ELF-1 (cell line): Measurements from ENCODE around the gene LHX2.

Experiments used
- DNase-seq: peaks from one replicate; pipeline ENCODE4 v3.0.0-alpha.2; 2016; ENCODE audit warnings: low read depth, low spot score

Gene LHX2

DNA sequence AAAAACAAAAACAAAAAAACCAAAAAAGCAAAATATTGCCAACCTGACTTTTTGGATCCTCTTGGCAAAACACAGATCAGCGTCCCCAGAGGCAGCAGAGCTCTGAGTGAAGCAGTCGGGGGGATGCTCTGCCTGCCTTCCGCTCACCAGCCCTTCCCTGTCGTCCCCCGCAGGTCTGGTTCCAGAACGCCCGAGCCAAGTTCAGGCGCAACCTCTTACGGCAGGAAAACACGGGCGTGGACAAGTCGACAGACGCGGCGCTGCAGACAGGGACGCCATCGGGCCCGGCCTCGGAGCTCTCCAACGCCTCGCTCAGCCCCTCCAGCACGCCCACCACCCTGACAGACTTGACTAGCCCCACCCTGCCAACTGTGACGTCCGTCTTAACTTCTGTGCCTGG is 20.7 kb downstream of the LHX2 start:
- peak; percentile 56 for DNase-seq

DNA sequence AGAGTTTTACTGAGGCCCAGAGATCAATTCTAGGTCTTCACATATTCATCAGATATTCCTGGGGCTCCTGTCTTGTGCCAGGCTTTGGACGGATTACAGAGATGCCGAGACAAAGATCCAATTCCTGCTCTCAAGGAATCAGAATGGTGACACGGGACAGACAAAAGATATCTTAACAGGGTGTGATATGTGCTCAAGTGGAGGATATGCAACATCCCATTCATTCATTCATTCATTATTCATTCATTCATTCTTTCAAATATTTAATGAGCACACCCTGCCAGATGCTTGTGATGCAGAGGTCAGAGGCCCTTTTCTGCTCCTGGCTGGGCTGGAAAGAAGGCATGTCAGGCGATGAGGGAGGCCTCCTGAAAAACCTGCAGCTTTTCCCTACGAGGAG is 21.8 kb downstream of the LHX2 start:
- no peak for DNase-seq

GRCh38 chr9:124033967-124034366 is 22.4 kb downstream of the LHX2 start:
- DNase-seq: no peak

DNA sequence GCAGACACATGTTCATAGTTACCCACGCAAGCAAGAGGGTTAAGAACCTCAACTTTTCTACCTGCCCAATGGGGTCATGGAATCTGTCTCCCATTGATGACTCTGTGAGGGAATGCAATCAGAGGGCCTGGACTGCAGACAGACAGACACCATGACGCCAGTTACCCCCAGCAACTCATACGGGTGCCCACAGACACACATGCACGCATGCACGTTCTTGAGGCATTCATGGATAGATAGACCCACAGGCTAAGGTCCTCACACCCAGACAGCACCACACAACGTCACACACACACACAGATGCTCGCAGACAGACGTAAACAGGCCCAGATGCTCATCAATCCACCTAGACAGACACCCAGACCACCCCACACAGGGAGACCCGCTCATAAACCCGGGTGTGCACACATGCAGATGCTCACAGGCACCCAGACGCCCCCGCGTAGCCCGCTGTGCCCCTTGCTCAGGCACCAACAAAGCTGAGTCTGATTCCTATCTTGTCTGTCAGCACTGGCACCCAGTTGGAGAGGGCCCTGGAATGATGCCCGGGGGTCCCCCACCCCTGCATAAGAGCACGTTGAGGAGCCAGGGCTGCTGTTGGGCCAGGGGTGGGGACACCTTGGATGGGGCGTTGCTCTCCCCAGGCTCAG is 23.6 kb downstream of the LHX2 start:
- no peak for DNase-seq

DNA sequence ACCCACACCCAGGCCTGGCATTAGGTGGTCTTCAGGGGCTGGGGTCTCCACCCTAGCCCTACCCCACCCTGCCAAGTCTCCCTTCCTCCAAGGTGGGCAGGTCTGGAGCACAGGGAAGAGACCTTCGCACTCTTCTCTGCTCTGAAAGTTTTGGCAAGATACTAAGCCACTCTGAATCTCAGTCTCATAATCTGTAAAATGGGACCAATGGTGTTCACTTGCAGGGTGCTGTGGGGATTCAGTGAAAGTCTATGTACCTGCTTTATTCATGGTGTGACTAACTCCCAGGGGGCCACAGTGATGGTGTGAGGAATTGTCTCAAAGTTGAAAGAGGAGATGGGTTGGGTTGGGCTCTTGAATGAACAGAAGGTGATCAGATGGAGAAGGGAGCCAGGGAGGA is 25.0 kb downstream of the LHX2 start:
- DNase-seq: no peak

DNA sequence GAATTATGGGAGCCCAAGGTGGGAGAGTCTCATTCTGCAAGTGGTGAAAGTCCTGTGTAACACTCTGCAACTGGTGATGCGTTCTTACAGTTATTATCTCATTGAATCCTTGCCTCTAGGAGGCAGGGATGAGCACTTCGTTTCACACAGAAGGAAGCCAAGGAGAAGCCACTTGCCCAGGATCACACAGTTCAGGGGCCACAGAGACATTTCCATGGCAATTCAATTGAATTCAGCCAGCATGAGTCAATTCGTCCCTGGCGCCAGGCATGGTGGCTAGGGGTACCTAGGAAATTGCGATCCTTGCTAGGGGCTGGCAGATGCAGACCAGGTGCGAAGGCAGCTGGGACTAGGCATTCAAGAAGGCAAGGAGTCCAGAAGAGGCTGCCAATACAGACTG is 26.2 kb downstream of the LHX2 start:
- peak; percentile 20 for DNase-seq

- no peak for DNase-seq
Observed at GRCh38 chr9:124038239-124038638, 26.7 kb downstream of the LHX2 start.

DNA sequence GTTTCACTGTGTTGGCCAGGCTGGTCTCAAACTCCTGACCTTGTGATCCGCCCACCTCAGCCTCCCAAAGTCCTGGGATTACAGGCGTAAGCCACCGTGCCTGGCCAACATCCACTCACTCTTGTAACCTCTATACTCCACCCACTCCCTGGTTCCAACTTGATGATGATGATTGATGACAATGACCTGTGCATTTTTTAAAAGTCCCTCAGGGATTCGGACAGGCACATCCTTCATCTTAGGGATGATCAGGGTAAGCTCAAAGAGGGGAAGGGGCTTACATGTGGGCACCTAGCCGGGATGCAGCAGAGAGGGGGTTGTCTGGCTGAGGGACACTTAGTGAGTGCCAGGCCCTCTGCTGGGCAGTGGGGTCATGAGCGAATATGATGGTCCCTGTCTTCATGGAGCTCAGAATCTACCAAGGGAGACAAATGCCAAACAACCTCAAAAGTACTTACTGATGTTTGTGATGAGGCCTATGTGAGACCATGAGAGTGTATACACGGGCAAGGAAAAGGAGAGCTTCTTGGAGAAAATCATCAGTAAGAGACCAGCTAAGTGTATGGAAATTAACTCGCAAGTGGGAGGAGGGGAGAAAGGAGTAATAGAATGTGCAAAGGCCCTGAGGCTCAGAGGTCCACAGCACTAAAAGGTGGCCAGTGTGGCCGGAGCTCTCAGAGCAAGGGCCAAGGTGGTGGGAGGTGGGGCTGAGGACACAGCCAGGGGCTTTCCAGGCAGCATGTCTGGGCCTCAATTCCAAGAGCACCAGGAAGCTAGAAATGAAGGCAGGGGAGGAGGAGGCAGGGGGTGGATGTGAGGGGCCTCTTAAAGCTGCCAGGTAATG is 27.4 kb downstream of the LHX2 start:
- no peak for DNase-seq

GRCh38 chr9:124040186-124040931 is 28.8 kb downstream of the LHX2 start:
- no peak for DNase-seq

DNA sequence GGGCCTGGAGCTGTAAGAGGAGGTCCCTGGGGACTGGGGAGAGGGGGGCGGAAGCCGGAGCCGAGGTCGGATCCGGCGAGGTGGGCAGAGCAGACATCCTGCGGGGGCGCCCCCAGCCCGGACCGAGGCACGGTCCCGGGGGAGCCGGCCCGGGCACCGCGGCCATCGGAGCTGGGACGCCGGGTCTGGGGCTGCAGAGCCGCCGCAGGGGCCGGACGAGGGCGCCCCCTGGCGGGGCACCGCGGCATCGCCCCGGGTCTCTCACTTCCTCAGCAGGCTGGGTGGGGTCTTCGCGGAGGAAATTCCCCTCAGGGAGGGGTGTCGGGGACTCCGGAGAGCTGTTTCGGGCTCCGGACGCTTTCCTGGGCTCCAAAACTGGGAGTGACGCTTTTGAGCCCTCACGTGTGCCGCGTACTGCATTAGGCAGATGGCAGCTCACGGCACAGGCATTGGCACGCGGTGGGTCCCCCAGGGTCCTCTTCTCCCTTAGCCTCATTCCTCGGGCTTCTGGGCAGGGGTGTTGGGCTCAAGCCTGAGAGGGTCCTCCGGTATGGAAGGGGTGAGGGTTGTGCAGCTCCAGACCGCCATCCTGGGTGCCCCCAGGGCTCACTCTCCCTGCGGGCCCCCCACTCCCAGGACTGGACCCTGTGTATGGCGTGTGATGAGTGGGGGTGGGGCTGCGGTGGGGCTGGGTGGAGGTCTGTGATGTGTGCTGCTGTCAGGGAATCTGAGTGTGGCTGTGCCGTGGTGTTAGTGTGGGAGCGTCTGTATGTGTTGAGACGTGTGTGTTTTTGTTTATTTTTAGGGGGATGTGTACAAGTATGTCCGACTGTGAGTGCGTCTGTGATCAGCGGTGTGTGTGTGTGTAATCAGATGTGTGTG is 29.6 kb downstream of the LHX2 start:
- peak; percentile 79 for DNase-seq

DNA sequence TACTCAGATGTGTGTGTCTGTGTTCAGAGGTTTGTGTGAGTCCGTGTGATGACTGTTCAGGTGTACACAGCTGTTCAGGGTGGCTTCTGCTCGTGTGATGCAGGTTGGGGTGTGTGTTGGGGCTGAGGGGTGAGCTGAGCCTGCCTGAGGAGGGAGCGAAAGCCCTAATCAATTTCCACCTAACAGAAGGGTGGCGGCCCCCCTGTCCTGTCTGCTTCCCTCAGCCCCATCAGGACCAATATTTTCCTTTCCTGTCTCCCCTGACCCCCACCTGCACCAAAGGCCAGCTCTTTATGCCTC is 30.2 kb downstream of the LHX2 start:
- no peak for DNase-seq

DNA sequence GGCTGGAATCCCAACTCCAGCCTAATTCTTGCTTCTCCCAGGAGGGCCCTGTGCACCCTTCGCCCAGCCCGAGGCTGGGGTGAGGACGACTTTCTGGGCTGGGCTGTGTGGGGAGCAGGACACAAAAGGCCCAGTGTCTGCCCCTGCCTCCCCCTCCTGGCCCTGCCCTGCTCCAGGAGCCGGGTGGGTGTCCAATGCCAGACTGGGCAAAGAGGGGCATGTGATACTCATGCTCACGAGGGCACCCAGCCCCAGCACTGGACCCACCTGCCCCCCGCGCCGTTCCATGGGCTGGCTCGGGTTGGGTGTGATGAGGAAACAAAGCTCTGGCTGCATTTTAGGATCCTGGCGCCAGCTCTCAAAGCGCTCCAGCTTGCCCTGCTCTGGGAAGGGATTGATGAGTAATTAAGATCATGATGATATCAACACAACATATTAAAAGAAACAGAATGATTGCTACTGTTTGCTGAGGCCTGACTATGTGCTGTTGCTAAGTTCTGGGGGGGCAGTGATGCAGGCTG is 30.7 kb downstream of the LHX2 start:
- DNase-seq: no peak

DNA sequence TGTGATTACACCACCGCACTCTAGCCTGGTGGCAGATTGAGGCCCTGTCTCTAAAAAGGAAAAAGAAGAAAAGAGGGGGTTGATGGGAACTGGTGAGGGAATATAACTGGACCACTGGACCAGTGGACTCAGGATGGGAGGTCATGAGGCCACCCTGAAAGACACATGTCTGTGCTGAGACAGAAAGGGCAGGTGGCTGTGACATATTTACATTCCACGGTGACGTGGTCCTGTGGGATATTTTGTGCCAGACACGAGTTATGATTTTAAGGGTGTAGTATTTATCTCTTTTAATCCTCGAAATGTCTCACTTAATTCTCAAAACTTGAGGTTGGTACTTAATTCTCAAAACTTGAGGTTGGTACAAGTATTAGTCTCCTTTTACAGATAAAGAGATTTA is 32.9 kb downstream of the LHX2 start:
- no peak for DNase-seq

GRCh38 chr9:124045076-124045829 is 33.7 kb downstream of the LHX2 start:
- peak; percentile 56 for DNase-seq

GRCh38 chr9:124045830-124046177 is 34.2 kb downstream of the LHX2 start:
- DNase-seq: no peak

GRCh38 chr9:124046189-124046588 is 34.6 kb downstream of the LHX2 start:
- no peak for DNase-seq

DNA sequence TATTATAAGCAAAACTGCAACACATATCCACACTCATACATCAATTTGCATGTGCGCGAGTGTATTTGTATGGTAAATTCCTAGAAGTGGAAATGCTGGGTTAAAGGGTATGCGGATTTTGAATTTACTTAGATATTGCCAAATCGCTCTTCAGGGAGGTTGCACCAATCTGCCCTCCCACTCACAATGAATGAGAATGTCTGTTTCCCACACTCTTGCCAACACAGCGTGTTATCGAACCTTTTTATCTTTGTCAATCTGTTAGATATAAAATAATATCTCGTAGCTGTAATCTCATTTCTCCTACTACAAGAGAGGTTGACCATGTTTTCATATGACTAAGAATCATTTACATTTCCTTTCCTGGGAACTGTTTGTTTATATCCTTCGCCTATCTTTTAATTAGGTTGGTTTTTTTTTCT is 35.7 kb downstream of the LHX2 start:
- DNase-seq: no peak

DNA sequence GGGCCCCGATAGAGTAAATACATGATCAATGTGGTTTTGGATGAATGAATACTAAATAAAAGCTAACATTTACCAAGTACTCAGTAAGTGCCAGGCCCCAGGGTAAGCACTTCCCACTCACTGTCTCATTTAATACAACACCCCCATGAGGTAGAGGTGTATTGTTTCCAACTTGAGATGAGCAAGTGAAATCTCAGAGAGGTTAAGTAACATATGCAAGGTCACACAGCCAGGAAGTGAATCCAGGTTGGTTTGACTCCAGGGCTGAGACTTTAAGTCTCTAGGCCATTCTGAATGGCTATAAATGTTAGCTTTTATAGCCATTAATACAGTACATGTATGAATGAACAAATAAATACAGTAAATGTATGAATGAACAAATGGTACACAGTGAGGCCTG is 39.4 kb downstream of the LHX2 start:
- no peak for DNase-seq

DNA sequence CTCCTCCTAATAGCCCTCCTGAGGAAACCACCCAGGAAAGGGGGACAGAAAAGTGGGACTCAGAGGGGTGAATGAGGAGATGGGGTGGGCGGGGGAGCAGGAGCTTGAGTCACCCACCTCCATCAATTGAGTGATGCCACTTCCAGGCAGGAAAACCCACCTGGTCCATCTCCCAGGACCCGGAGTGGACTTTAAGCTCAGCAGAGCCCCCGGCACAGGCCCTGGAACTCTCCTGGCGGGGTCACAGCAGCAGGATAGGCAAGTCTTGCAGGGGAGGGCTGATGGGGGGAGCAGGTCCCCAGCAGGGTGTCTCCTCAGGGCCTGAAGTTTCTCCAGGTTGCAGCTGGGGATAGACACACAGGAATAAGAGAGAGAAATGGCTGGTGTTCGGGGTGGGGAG is 40.8 kb downstream of the LHX2 start:
- no peak for DNase-seq

- DNase-seq: peak; percentile 30
Observed at GRCh38 chr9:124054582-124055227, 43.1 kb downstream of the LHX2 start.
